ENCODE measurements around the gene SLC25A39.
A peak's percentile ranks its signal among the peaks of the same experiment; 100 is the strongest.

The SLC25A39 gene

DNA sequence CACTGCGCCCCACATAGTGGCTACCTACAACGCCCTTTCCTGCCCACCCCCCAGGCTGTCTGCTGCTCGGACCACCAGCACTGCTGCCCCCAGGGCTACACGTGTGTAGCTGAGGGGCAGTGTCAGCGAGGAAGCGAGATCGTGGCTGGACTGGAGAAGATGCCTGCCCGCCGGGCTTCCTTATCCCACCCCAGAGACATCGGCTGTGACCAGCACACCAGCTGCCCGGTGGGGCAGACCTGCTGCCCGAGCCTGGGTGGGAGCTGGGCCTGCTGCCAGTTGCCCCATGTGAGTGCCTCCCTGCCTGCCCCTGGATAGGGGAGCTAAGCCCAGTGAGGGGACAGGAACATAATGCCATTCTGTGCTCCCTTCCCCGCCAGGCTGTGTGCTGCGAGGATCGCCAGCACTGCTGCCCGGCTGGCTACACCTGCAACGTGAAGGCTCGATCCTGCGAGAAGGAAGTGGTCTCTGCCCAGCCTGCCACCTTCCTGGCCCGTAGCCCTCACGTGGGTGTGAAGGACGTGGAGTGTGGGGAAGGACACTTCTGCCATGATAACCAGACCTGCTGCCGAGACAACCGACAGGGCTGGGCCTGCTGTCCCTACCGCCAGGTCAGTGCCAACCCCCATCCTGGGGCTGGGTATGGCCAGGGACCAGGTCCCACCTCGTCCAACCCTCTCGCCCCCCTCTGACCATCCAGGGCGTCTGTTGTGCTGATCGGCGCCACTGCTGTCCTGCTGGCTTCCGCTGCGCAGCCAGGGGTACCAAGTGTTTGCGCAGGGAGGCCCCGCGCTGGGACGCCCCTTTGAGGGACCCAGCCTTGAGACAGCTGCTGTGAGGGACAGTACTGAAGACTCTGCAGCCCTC is 27.6 kb upstream of the SLC25A39 start:
- H4K91ac ChIP-seq (ENCODE audit: low read depth, low read length): no peak overlapping the region
- no peaks in the 10 kb centered on the region for H3K9me3 ChIP-seq (ENCODE audit: insufficient read depth, low read depth, low read length)
- no peak overlapping the region for H4K8ac ChIP-seq (ENCODE audit: low read depth, low read length)
- no peak overlapping the region for H3K23ac ChIP-seq (ENCODE audit: low read length)
- no peak overlapping the region for H4K12ac ChIP-seq (ENCODE audit: low read depth, low read length)
- no peak overlapping the region for H3K4ac ChIP-seq (ENCODE audit: low read depth, low read length)
- H3K4me1 ChIP-seq (ENCODE audit: control insufficient read depth in 1 of 2, insufficient read depth in 2 of 2, low read length in 2 of 2): peaks cover 0 to 5% of the 10 kb centered on the region in 2 experiments
- H2BK5ac ChIP-seq (ENCODE audit: low read depth, low read length, poor library complexity): no peak overlapping the region
- H3K4me2 ChIP-seq (ENCODE audit: low read length): no peak overlapping the region
- no peak overlapping the region for H2BK120ac ChIP-seq (ENCODE audit: insufficient read depth, low read length, poor library complexity)
- H3K4me3 ChIP-seq (ENCODE audit: low read depth, low read length): peak overlapping the region; percentile 6
- peaks cover 45 to 47% of the 10 kb centered on the region in 2 experiments for H3K36me3 ChIP-seq (ENCODE audit: control insufficient read depth in 1 of 2, insufficient read depth in 2 of 2, low read length in 2 of 2)
- no peak overlapping the region for H2AFZ ChIP-seq (ENCODE audit: insufficient read depth, low read length, poor library complexity)
- no peak overlapping the region for H3K14ac ChIP-seq (ENCODE audit: low read length)
- no peak overlapping the region for H3K18ac ChIP-seq (ENCODE audit: low read length)
- H3K9ac ChIP-seq (ENCODE audit: low read length): no peak overlapping the region
- no CpG with 5 or more reads among the region's 36 CpGs for WGBS (ENCODE audit: extremely low coverage, insufficient coverage, insufficient read length)
- H3K79me1 ChIP-seq (ENCODE audit: low read length): no peaks in the 10 kb centered on the region
- no peak overlapping the region for H2BK12ac ChIP-seq (ENCODE audit: low read length)
- H3K27me3 ChIP-seq (ENCODE audit: insufficient read depth, low read length): no peaks in the 10 kb centered on the region
- no peak overlapping the region for H3K27ac ChIP-seq (ENCODE audit: low read depth, low read length)
- no peak overlapping the region for H2AK5ac ChIP-seq (ENCODE audit: low read length)
- no peaks in the 10 kb centered on the region for H3K79me2 ChIP-seq (ENCODE audit: control insufficient read depth, insufficient read depth, low read length, poor library complexity)
- DNase-seq: no peak

DNA sequence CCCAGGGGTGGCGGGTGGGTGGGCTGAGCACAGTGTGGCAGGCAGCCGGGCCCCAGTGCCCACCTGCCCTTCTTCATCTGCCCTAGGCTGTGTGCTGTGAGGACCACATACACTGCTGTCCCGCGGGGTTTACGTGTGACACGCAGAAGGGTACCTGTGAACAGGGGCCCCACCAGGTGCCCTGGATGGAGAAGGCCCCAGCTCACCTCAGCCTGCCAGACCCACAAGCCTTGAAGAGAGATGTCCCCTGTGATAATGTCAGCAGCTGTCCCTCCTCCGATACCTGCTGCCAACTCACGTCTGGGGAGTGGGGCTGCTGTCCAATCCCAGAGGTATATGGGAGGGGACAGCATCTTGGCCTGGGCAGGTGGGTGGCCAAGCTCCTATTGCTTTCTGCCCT is 26.8 kb upstream of the SLC25A39 start:
- Histone ChIP-seq H3K79me1 (ENCODE audit: low read length) (no peaks in the 10 kb centered on the region), H3K27me3 (ENCODE audit: insufficient read depth, low read length) (no peaks in the 10 kb centered on the region), H3K14ac (ENCODE audit: low read length) (no peak overlapping the region), H2AK5ac (ENCODE audit: low read length) (no peak overlapping the region), H3K18ac (ENCODE audit: low read length) (no peak overlapping the region), H3K4me2 (ENCODE audit: low read length) (no peak overlapping the region), H4K8ac (ENCODE audit: low read depth, low read length) (no peak overlapping the region), H3K4me3 (ENCODE audit: low read depth, low read length) (no peak overlapping the region), H2BK12ac (ENCODE audit: low read length) (no peak overlapping the region), H3K23ac (ENCODE audit: low read length) (no peak overlapping the region), H3K4me1 (ENCODE audit: control insufficient read depth in 1 of 2, insufficient read depth in 2 of 2, low read length in 2 of 2) (peaks cover 0 to 5% of the 10 kb centered on the region in 2 experiments), H3K36me3 (ENCODE audit: control insufficient read depth in 1 of 2, insufficient read depth in 2 of 2, low read length in 2 of 2) (peaks cover 45 to 46% of the 10 kb centered on the region in 2 experiments), H3K4ac (ENCODE audit: low read depth, low read length) (no peak overlapping the region), H2BK5ac (ENCODE audit: low read depth, low read length, poor library complexity) (no peak overlapping the region), H3K79me2 (ENCODE audit: control insufficient read depth, insufficient read depth, low read length, poor library complexity) (no peaks in the 10 kb centered on the region), H2BK120ac (ENCODE audit: insufficient read depth, low read length, poor library complexity) (no peak overlapping the region), H3K9me3 (ENCODE audit: insufficient read depth, low read depth, low read length) (no peaks in the 10 kb centered on the region), H4K12ac (ENCODE audit: low read depth, low read length) (no peak overlapping the region), H2AFZ (ENCODE audit: insufficient read depth, low read length, poor library complexity) (no peak overlapping the region), H3K27ac (ENCODE audit: low read depth, low read length) (no peak overlapping the region), H4K91ac (ENCODE audit: low read depth, low read length) (no peak overlapping the region), H3K9ac (ENCODE audit: low read length) (no peak overlapping the region)
- no CpG with 5 or more reads among the region's 8 CpGs for WGBS (ENCODE audit: extremely low coverage, insufficient coverage, insufficient read length)
- no peak for DNase-seq

DNA sequence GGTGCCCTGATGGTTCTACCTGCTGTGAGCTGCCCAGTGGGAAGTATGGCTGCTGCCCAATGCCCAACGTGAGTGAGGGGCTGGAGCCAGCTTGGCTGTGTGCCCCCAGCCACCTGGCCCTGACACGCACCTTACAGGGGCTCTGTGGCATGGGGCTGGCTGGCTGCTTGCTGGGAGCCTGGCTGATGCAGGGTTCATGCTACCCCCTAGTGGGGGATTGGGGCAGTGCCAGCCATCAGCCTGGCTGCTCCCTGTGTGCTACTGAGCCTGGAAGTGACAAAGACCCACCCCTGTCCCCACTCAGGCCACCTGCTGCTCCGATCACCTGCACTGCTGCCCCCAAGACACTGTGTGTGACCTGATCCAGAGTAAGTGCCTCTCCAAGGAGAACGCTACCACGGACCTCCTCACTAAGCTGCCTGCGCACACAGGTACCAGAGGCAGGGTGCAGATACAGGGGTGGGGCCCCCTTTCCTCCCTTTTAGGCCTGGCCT is 26.2 kb upstream of the SLC25A39 start:
- no peak overlapping the region for H3K14ac ChIP-seq (ENCODE audit: low read length)
- H2BK5ac ChIP-seq (ENCODE audit: low read depth, low read length, poor library complexity): no peak overlapping the region
- no peak overlapping the region for H2AK5ac ChIP-seq (ENCODE audit: low read length)
- H3K4me2 ChIP-seq (ENCODE audit: low read length): no peak overlapping the region
- no peak overlapping the region for H2BK12ac ChIP-seq (ENCODE audit: low read length)
- no peak overlapping the region for H3K4me3 ChIP-seq (ENCODE audit: low read depth, low read length)
- H3K27me3 ChIP-seq (ENCODE audit: insufficient read depth, low read length): no peaks in the 10 kb centered on the region
- H3K79me1 ChIP-seq (ENCODE audit: low read length): no peaks in the 10 kb centered on the region
- H3K36me3 ChIP-seq (ENCODE audit: control insufficient read depth in 1 of 2, insufficient read depth in 2 of 2, low read length in 2 of 2): peaks cover 40 to 45% of the 10 kb centered on the region in 2 experiments
- H2AFZ ChIP-seq (ENCODE audit: insufficient read depth, low read length, poor library complexity): no peak overlapping the region
- H2BK120ac ChIP-seq (ENCODE audit: insufficient read depth, low read length, poor library complexity): no peak overlapping the region
- no peaks in the 10 kb centered on the region for H3K79me2 ChIP-seq (ENCODE audit: control insufficient read depth, insufficient read depth, low read length, poor library complexity)
- no CpG with 5 or more reads among the region's 6 CpGs for WGBS (ENCODE audit: extremely low coverage, insufficient coverage, insufficient read length)
- peak; percentile 62 to 80 for DNase-seq
- H4K8ac ChIP-seq (ENCODE audit: low read depth, low read length): no peak overlapping the region
- no peak overlapping the region for H3K27ac ChIP-seq (ENCODE audit: low read depth, low read length)
- H4K91ac ChIP-seq (ENCODE audit: low read depth, low read length): no peak overlapping the region
- no peak overlapping the region for H3K18ac ChIP-seq (ENCODE audit: low read length)
- H3K4me1 ChIP-seq (ENCODE audit: control insufficient read depth in 1 of 2, insufficient read depth in 2 of 2, low read length in 2 of 2): peaks cover 2 to 8% of the 10 kb centered on the region in 2 experiments
- H4K12ac ChIP-seq (ENCODE audit: low read depth, low read length): no peak overlapping the region
- H3K23ac ChIP-seq (ENCODE audit: low read length): no peak overlapping the region
- no peaks in the 10 kb centered on the region for H3K9me3 ChIP-seq (ENCODE audit: insufficient read depth, low read depth, low read length)
- H3K4ac ChIP-seq (ENCODE audit: low read depth, low read length): no peak overlapping the region
- no peak overlapping the region for H3K9ac ChIP-seq (ENCODE audit: low read length)

DNA sequence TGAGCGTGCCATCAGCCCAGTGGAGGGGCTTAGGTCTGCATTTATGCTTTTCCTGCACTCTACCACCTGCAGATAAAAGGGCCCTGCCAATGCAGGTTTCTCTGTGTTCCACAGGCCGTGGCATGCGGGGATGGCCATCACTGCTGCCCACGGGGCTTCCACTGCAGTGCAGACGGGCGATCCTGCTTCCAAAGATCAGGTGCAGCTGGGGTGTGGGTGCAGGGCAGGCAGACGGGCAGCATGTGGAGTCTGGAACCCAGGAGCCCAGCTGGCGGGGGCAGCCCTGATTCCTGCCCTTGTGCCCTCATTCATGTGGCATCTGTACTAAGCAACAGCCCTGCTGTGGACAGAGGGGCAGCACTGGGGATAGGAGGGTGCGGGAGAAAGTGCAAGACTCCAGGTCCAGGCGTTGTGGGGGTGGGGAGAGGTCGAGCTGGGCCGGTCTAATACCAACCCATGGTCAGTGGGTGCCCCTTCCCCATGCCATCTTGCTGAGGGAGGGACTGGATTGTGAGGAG is 25.0 kb upstream of the SLC25A39 start:
- H3K79me2 ChIP-seq (ENCODE audit: control insufficient read depth, insufficient read depth, low read length, poor library complexity): no peaks in the 10 kb centered on the region
- H3K14ac ChIP-seq (ENCODE audit: low read length): no peak overlapping the region
- H3K9ac ChIP-seq (ENCODE audit: low read length): no peak overlapping the region
- H2BK5ac ChIP-seq (ENCODE audit: low read depth, low read length, poor library complexity): no peak overlapping the region
- H3K4ac ChIP-seq (ENCODE audit: low read depth, low read length): no peak overlapping the region
- peaks cover 3 to 12% of the 10 kb centered on the region in 2 experiments for H3K4me1 ChIP-seq (ENCODE audit: control insufficient read depth in 1 of 2, insufficient read depth in 2 of 2, low read length in 2 of 2)
- no peaks in the 10 kb centered on the region for H3K27me3 ChIP-seq (ENCODE audit: insufficient read depth, low read length)
- H3K27ac ChIP-seq (ENCODE audit: low read depth, low read length): no peak overlapping the region
- H3K36me3 ChIP-seq (ENCODE audit: control insufficient read depth in 1 of 2, insufficient read depth in 2 of 2, low read length in 2 of 2): peaks cover 38 to 39% of the 10 kb centered on the region in 2 experiments
- H3K18ac ChIP-seq (ENCODE audit: low read length): no peak overlapping the region
- no peak overlapping the region for H2AFZ ChIP-seq (ENCODE audit: insufficient read depth, low read length, poor library complexity)
- H3K79me1 ChIP-seq (ENCODE audit: low read length): peaks cover 3% of the 10 kb centered on the region
- H4K12ac ChIP-seq (ENCODE audit: low read depth, low read length): no peak overlapping the region
- H3K4me2 ChIP-seq (ENCODE audit: low read length): no peak overlapping the region
- WGBS (ENCODE audit: extremely low coverage, insufficient coverage, insufficient read length): no CpG with 5 or more reads among the region's 12 CpGs
- H2BK120ac ChIP-seq (ENCODE audit: insufficient read depth, low read length, poor library complexity): no peak overlapping the region
- H3K9me3 ChIP-seq (ENCODE audit: insufficient read depth, low read depth, low read length): no peaks in the 10 kb centered on the region
- no peak overlapping the region for H2AK5ac ChIP-seq (ENCODE audit: low read length)
- H2BK12ac ChIP-seq (ENCODE audit: low read length): no peak overlapping the region
- H4K91ac ChIP-seq (ENCODE audit: low read depth, low read length): no peak overlapping the region
- H3K4me3 ChIP-seq (ENCODE audit: low read depth, low read length): no peak overlapping the region
- H3K23ac ChIP-seq (ENCODE audit: low read length): no peak overlapping the region
- no peak for DNase-seq
- H4K8ac ChIP-seq (ENCODE audit: low read depth, low read length): no peak overlapping the region
